IMR-90 (cell line): ENCODE data around the gene PPFIA2.

Experiments
- BHLHE40 ChIP-seq: fragments of 150-350 bp; IDR thresholded peaks from 2 replicates; pipeline ENCODE4 v1.6.1; 2016; ENCODE audit warnings: mild to moderate bottlenecking, low read depth, low read length
- CHD1 ChIP-seq: IDR thresholded peaks from 2 replicates; pipeline ENCODE4 v1.6.1; 2012; ENCODE audit warnings: low read depth, low read length, improper control_type of control experiment
- MAZ ChIP-seq: IDR thresholded peaks from 2 replicates; pipeline ENCODE4 v1.6.1; 2012; ENCODE audit warnings: low read depth, mild to moderate bottlenecking, low read length, improper control_type of control experiment, moderate library complexity, borderline replicate concordance
- POLR2A ChIP-seq: IDR thresholded peaks from 2 replicates; pipeline ENCODE4 v1.6.1; 2012; ENCODE audit warnings: mild to moderate bottlenecking, low read depth, low read length
- TF ChIP-seq, protein P1 (sequence below): fragments of 150-350 bp; IDR thresholded peaks from 2 replicates; pipeline ENCODE4 v1.6.1; 2016; ENCODE audit warnings: low read depth, mild to moderate bottlenecking, low read length, moderate library complexity, borderline replicate concordance
- TF ChIP-seq, protein P2 (sequence below): conservative IDR thresholded peaks from 2 replicates; pipeline ENCODE4 v1.5.1; 2012; ENCODE audit warnings: mild to moderate bottlenecking, low read depth, low read length, improper control_type of control experiment
- TF ChIP-seq, protein P3 (sequence below): fragments of 150-350 bp; IDR thresholded peaks from 2 replicates; pipeline ENCODE4 v1.6.1; 2017; ENCODE audit warnings: mild to moderate bottlenecking, antibody characterized with exemption, low read length, low read depth

DNA sequence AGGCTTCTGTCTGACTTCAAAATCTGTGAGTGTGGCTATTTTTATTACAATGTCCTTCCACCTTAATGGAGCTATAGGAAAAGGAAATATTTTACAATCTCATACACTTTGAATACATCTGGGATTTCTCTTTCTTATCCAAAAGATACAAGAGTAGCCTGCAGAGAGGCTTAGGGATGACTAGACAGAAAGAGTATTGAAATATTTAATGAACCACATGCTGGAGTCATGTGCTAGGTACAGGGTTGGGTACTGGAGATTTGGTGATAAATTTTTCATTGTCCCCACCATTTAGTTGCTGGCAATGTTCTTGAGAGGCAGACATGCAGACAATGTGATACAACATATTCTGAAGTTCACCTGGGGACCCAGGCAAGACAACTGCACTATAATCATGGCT, 126.0 kb downstream of the PPFIA2 start:
- TF ChIP-seq POLR2A (no peak), BHLHE40 (no peak), CHD1 (no peak), MAZ (no peak)
- TF ChIP-seq, protein P1, sequence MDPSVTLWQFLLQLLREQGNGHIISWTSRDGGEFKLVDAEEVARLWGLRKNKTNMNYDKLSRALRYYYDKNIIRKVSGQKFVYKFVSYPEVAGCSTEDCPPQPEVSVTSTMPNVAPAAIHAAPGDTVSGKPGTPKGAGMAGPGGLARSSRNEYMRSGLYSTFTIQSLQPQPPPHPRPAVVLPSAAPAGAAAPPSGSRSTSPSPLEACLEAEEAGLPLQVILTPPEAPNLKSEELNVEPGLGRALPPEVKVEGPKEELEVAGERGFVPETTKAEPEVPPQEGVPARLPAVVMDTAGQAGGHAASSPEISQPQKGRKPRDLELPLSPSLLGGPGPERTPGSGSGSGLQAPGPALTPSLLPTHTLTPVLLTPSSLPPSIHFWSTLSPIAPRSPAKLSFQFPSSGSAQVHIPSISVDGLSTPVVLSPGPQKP: no peak
- TF ChIP-seq, protein P2, sequence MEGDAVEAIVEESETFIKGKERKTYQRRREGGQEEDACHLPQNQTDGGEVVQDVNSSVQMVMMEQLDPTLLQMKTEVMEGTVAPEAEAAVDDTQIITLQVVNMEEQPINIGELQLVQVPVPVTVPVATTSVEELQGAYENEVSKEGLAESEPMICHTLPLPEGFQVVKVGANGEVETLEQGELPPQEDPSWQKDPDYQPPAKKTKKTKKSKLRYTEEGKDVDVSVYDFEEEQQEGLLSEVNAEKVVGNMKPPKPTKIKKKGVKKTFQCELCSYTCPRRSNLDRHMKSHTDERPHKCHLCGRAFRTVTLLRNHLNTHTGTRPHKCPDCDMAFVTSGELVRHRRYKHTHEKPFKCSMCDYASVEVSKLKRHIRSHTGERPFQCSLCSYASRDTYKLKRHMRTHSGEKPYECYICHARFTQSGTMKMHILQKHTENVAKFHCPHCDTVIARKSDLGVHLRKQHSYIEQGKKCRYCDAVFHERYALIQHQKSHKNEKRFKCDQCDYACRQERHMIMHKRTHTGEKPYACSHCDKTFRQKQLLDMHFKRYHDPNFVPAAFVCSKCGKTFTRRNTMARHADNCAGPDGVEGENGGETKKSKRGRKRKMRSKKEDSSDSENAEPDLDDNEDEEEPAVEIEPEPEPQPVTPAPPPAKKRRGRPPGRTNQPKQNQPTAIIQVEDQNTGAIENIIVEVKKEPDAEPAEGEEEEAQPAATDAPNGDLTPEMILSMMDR: no peak
- TF ChIP-seq, protein P3, sequence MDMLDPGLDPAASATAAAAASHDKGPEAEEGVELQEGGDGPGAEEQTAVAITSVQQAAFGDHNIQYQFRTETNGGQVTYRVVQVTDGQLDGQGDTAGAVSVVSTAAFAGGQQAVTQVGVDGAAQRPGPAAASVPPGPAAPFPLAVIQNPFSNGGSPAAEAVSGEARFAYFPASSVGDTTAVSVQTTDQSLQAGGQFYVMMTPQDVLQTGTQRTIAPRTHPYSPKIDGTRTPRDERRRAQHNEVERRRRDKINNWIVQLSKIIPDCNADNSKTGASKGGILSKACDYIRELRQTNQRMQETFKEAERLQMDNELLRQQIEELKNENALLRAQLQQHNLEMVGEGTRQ: no peak
